CD8-positive, alpha-beta memory T cell (primary cell): ENCODE measurements around the gene RGS17. TPM values are rescaled to one million over a fixed set of nuclear protein-coding genes. Genes with fewer than 3 reads are reported as not detected.

Source experiments
- CTCF ChIA-PET: fragments of 350-600 bp; sonication (Branson Sonifier 250); formaldehyde crosslinking; loops from one replicate; lab custom pipeline; 2021; ENCODE audit warnings: antibody characterized with exemption; lab: Charles Lee
- POLR2A ChIA-PET: fragments of 350-600 bp; sonication (Branson Sonifier 250); formaldehyde crosslinking; loops from one replicate; lab custom pipeline; 2021; ENCODE audit warnings: antibody characterized with exemption; lab: Charles Lee
- DNase-seq, 5 donors: peaks; one replicate each; pipeline versions ENCODE4 v3.0.0 to v3.0.0-alpha.2; 2020 to 2022; ENCODE audit warnings: mixed read lengths in 1 of 5
- H3K27ac ChIP-seq: one replicate; pipeline ENCODE4 v1.7.0; 2013; ENCODE audit warnings: low read depth, mild to moderate bottlenecking, low read length, moderate library complexity
- H3K27me3 ChIP-seq: 2 replicates; pipeline ENCODE4 v1.7.0; 2013; ENCODE audit warnings: low read length, mild to moderate bottlenecking; ENCODE audit not compliant: insufficient read depth, poor library complexity, severe bottlenecking
- H3K36me3 ChIP-seq: 2 replicates; pipeline ENCODE4 v1.7.0; 2013; ENCODE audit warnings: mild to moderate bottlenecking, low read length, moderate library complexity; ENCODE audit not compliant: insufficient read depth
- H3K4me1 ChIP-seq: 2 replicates; pipeline ENCODE4 v1.7.0; 2013; ENCODE audit warnings: mild to moderate bottlenecking, low read length, moderate library complexity; ENCODE audit not compliant: insufficient read depth
- H3K4me3 ChIP-seq: 2 replicates; pipeline ENCODE4 v1.7.0; 2013; ENCODE audit warnings: mild to moderate bottlenecking, low read length
- H3K9me3 ChIP-seq: 2 replicates; pipeline ENCODE4 v1.7.0; 2013; ENCODE audit warnings: mild to moderate bottlenecking, low read length
- H3K27ac Mint-ChIP-seq, 8 donors: one replicate each; pipeline ENCODE4 v1.8.0; 2020 to 2021; ENCODE audit warnings: mixed read lengths in 8 of 8, mild to moderate bottlenecking in 6 of 8, inconsistent platforms in 3 of 8, moderate library complexity in 3 of 8
- H3K27me3 Mint-ChIP-seq, 2 donors: one replicate each; pipeline ENCODE4 v1.8.0; 2020 to 2021; ENCODE audit warnings: mixed read lengths in 2 of 2, mild to moderate bottlenecking in 1 of 2, moderate library complexity in 1 of 2
- H3K36me3 Mint-ChIP-seq, 3 donors: one replicate each; pipeline ENCODE4 v1.8.0; 2020 to 2021; ENCODE audit warnings: mixed read lengths in 3 of 3, inconsistent platforms in 1 of 3, mild to moderate bottlenecking in 1 of 3
- H3K4me1 Mint-ChIP-seq, 3 donors: one replicate each; pipeline ENCODE4 v1.8.0; 2020 to 2021; ENCODE audit warnings: mixed read lengths in 3 of 3, inconsistent platforms in 1 of 3, mild to moderate bottlenecking in 1 of 3
- H3K4me3 Mint-ChIP-seq, 7 donors: one replicate each; pipeline ENCODE4 v1.8.0; 2020 to 2021; ENCODE audit warnings: mixed read lengths in 7 of 7, mild to moderate bottlenecking in 6 of 7, moderate library complexity in 4 of 7, inconsistent platforms in 2 of 7
- H3K9me3 Mint-ChIP-seq, 5 donors: one replicate each; pipeline ENCODE4 v1.8.0; 2020 to 2022; ENCODE audit warnings: mixed read lengths in 5 of 5, mild to moderate bottlenecking in 3 of 5, moderate library complexity in 2 of 5, inconsistent platforms in 1 of 5
- polyA plus RNA-seq: library from polyadenylated mRNA; unstranded; fragments of 300-500 nt; fragmentation: Illumina TruSeq; gene quantifications from one replicate; pipeline ENCODE4 v1.2.3, GENCODE V29; 2021
- total RNA-seq, 2 experiments: library from RNA; stranded (reverse); gene quantifications; one replicate each; pipeline ENCODE4 v1.2.3, GENCODE V29; 2021

Gene RGS17
- total and polyA plus RNA-seq, 3 experiments from 2014 or later, result 0.02 to 0.49 TPM; not detected in 1

DNA sequence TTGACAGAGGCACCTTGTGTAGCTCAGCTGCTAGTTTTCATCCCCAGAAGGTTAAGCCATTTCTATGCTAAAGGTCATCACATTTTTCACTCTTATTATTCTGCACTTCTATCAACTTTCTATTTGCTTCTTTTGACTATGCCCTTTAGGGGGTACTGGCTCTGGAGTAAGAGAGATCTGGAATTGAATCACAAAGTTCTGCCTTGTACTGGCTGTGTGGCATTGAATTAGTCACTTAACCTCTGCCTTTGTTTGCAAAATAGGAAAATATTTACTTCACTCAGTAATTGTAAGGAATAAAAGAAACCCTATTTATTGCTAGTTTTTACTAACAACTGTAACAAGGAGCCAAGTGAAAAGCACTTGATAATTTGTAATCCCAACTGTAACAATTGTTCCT, 71.8 kb downstream of the RGS17 start:
- no peaks in the 10 kb centered on the region for H3K27me3 ChIP-seq
- H3K4me1 Mint-ChIP-seq, result no peaks in the 10 kb centered on the region
- H3K36me3 Mint-ChIP-seq, result peaks cover 0 to 8% (median 0%) of the 10 kb centered on the region in 3 donors
- H3K27me3 Mint-ChIP-seq, result peaks cover 2 to 53% of the 10 kb centered on the region in 2 donors
- no peak overlapping the region for H3K27ac Mint-ChIP-seq
- H3K27ac ChIP-seq, result no peak overlapping the region
- no peaks in the 10 kb centered on the region for H3K36me3 ChIP-seq
- no peaks in the 10 kb centered on the region for H3K9me3 ChIP-seq
- no peaks in the 10 kb centered on the region for H3K4me1 ChIP-seq
- DNase-seq, result no peak
- H3K4me3 ChIP-seq, result no peak overlapping the region
- peaks cover 0 to 12% (median 4%) of the 10 kb centered on the region in 5 donors for H3K9me3 Mint-ChIP-seq
- CTCF ChIA-PET, result no interaction called here
- POLR2A ChIA-PET, result no interaction called here
- no peak overlapping the region for H3K4me3 Mint-ChIP-seq

DNA sequence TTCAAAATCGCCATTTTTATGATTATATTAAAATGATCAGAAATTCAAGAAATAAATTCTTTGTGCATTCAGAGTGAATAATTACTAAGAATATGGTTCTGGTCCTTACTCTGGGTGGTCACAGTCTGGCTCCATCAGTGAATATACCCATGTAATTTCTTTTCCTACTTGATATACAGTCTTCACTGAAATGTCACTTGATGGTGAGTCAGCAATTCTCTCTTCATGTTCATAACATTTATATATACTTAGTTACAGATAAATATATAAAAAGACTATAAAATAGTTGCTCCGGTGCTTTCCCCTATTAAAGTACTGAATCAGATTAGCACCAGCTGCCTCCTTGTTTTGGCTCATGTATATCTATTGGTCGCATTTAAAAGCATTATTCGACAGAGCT, 72.2 kb downstream of the RGS17 start:
- no peak overlapping the region for H3K27ac Mint-ChIP-seq
- no peaks in the 10 kb centered on the region for H3K27me3 ChIP-seq
- peaks cover 0 to 10% (median 4%) of the 10 kb centered on the region in 5 donors for H3K9me3 Mint-ChIP-seq
- H3K27ac ChIP-seq, result no peak overlapping the region
- no peak for DNase-seq
- ChIA-PET CTCF (no interaction called here), POLR2A (no interaction called here)
- H3K4me1 ChIP-seq, result no peaks in the 10 kb centered on the region
- no peak overlapping the region for H3K4me3 ChIP-seq
- H3K36me3 Mint-ChIP-seq, result peaks cover 0 to 8% (median 0%) of the 10 kb centered on the region in 3 donors
- H3K4me1 Mint-ChIP-seq, result no peaks in the 10 kb centered on the region
- H3K4me3 Mint-ChIP-seq, result no peak overlapping the region
- H3K27me3 Mint-ChIP-seq, result peaks cover 2 to 51% of the 10 kb centered on the region in 2 donors
- H3K9me3 ChIP-seq, result no peaks in the 10 kb centered on the region
- H3K36me3 ChIP-seq, result no peaks in the 10 kb centered on the region

DNA sequence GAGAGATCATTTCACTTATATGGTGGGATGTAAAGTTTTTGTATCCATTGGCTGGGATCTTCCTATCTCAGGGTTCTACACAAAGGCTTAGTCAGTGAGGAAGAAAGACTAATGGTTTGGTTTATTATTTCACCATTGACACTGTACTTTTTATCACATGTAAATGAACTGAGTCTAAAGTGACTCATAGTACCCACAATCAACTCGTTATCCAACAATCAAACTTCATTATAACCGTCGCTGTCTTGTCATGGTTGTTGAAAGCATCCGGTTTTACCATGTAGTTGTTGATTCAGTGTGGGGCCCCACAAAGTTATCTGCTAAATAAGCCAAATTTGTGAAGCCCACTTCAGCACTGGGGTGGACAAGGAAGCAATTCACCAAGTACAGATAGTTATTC, 72.8 kb downstream of the RGS17 start:
- CTCF ChIA-PET, result no interaction called here

DNA sequence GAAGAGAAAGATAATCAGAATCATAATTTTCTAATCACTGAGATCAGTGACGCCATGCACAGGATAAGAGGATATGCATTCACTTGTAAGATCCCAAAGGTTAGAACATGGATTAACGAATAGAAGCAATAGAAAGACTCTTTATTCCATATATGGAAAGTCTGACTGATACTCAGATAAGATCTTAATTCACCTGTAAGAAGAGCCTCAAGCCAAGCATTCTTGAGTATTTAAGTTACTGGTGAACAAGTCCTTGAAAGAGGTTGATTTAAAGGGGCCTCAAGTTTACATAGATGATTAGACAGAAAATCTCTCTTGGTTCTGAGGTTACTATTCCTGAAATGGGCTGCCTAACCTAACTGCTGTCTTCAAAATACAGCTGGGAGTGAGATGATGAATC, 74.8 kb downstream of the RGS17 start:
- H3K9me3 Mint-ChIP-seq, result no peaks in the 10 kb centered on the region
- DNase-seq, result no peak
- Histone ChIP-seq H3K4me1 (no peaks in the 10 kb centered on the region), H3K27me3 (no peaks in the 10 kb centered on the region), H3K9me3 (no peaks in the 10 kb centered on the region), H3K4me3 (no peak overlapping the region), H3K36me3 (no peaks in the 10 kb centered on the region), H3K27ac (no peak overlapping the region)
- ChIA-PET CTCF (no interaction called here), POLR2A (no interaction called here)
- H3K27ac Mint-ChIP-seq, result no peak overlapping the region
- no peak overlapping the region for H3K4me3 Mint-ChIP-seq
- peaks cover 0 to 42% of the 10 kb centered on the region in 2 donors for H3K27me3 Mint-ChIP-seq
- no peaks in the 10 kb centered on the region for H3K4me1 Mint-ChIP-seq
- no peaks in the 10 kb centered on the region for H3K36me3 Mint-ChIP-seq

More for the DNA sequence above, 72.8 kb downstream of the RGS17 start:
- Histone ChIP-seq H3K4me3 (no peak overlapping the region), H3K27me3 (no peaks in the 10 kb centered on the region), H3K27ac (no peak overlapping the region), H3K9me3 (no peaks in the 10 kb centered on the region), H3K36me3 (no peaks in the 10 kb centered on the region), H3K4me1 (no peaks in the 10 kb centered on the region)
- peaks cover 0 to 5% (median under 1%) of the 10 kb centered on the region in 5 donors for H3K9me3 Mint-ChIP-seq
- H3K27ac Mint-ChIP-seq, result no peak overlapping the region
- H3K36me3 Mint-ChIP-seq, result peaks cover 0 to 4% (median 0%) of the 10 kb centered on the region in 3 donors
- no peak for DNase-seq
- H3K4me1 Mint-ChIP-seq, result no peaks in the 10 kb centered on the region
- H3K27me3 Mint-ChIP-seq, result peaks cover 2 to 47% of the 10 kb centered on the region in 2 donors
- H3K4me3 Mint-ChIP-seq, result no peak overlapping the region
- POLR2A ChIA-PET, result no interaction called here

DNA sequence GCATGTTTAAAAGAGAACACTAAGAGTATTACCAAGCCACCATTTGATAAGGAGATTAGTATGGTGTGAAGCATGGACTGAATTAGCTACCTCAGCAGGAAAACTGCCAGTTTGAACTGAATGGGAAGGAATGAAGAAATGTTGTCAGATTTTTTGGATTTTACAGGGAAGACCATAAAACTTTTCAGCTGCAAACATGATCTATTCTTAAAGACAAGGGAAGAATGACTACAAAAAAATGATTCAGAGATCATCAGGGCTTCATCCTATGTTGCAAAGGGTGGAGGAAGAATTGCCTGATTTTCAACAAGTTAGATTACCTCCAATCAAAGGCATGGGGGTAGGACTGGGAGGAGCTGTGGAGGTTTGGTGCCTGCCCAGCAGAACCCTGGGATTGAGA, 79.3 kb downstream of the RGS17 start:
- H3K4me3 ChIP-seq, result no peak overlapping the region
- no peaks in the 10 kb centered on the region for H3K36me3 ChIP-seq
- no peaks in the 10 kb centered on the region for H3K4me1 ChIP-seq
- Mint-ChIP-seq H3K4me3 (no peak overlapping the region), H3K9me3 (no peaks in the 10 kb centered on the region), H3K36me3 (no peaks in the 10 kb centered on the region), H3K27me3 (peaks cover 0 to 25% of the 10 kb centered on the region in 2 donors), H3K4me1 (no peaks in the 10 kb centered on the region), H3K27ac (no peak overlapping the region)
- H3K9me3 ChIP-seq, result no peaks in the 10 kb centered on the region
- H3K27me3 ChIP-seq, result no peaks in the 10 kb centered on the region
- ChIA-PET CTCF (no interaction called here), POLR2A (no interaction called here)
- no peak for DNase-seq
- no peak overlapping the region for H3K27ac ChIP-seq

DNA sequence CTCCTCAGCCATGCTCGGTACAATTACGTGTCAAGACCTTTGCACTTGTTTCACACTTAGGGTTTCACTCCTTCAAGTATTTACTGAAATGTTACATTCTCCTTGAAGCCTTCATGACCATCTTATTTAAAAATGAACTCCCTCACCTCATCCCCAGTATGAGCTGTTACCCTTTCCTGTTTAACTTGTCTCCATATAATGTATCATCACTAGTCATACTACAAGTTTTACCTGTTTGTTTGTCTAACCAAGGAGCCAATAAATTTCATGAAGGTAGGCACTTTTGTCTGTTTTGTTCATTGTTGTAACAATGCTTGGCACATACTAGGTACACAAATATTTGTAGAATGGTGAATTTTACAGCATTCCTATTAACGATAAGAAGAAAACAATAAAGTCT, 82.5 kb downstream of the RGS17 start:
- H3K27ac ChIP-seq, result no peak overlapping the region
- no peak overlapping the region for H3K4me3 ChIP-seq
- H3K27me3 ChIP-seq, result no peaks in the 10 kb centered on the region
- no peaks in the 10 kb centered on the region for H3K9me3 ChIP-seq
- no peak for DNase-seq
- POLR2A ChIA-PET, result no interaction called here
- Mint-ChIP-seq H3K27me3 (peaks cover 0 to 15% of the 10 kb centered on the region in 2 donors), H3K36me3 (no peaks in the 10 kb centered on the region), H3K9me3 (no peaks in the 10 kb centered on the region), H3K27ac (no peak overlapping the region), H3K4me1 (no peaks in the 10 kb centered on the region), H3K4me3 (no peak overlapping the region)
- no peaks in the 10 kb centered on the region for H3K4me1 ChIP-seq
- H3K36me3 ChIP-seq, result no peaks in the 10 kb centered on the region
- CTCF ChIA-PET, result no interaction called here

DNA sequence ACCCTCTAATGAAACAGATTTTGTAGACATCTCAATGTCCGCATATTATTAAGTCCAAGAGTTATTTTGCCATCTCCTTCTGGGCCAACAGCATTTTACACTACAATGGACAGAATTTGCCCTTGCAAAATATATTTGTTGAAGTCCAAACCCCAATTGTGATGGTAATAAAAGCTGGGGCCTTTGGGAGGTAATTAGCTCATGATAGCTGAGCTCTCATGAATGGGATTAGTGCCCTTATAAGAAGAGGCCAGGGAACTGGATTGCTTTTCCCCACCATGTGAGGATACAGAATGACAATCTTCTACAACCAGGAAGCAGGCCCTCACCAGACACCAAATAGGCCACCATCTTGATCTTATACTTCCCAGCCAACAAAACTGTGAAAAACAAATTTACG, 83.7 kb downstream of the RGS17 start:
- CTCF ChIA-PET, result no interaction called here
- Histone ChIP-seq H3K36me3 (no peaks in the 10 kb centered on the region), H3K27me3 (no peaks in the 10 kb centered on the region)

DNA sequence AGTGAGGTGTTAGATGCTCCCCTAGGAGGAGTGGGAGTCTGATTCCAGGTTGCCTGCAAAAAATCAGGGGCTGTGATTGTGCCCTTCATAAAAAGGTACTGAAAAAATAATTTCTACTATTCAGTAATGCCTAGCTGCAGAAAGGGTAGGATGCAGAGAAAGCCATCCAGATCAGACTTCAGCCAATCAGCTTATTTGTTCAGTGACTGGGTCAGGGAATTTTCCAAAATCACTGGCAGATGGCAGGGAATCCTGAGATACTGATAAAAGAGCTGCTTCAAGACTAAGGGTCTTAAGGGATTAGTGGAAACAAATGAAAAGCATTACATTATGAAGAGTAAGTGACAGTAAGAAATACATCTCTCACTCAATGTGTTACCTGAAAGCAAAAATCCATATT, 85.8 kb downstream of the RGS17 start:
- H3K4me1 ChIP-seq, result no peaks in the 10 kb centered on the region
- Mint-ChIP-seq H3K27me3 (peaks cover 0 to 12% of the 10 kb centered on the region in 2 donors), H3K36me3 (no peaks in the 10 kb centered on the region), H3K4me3 (no peak overlapping the region), H3K4me1 (no peaks in the 10 kb centered on the region), H3K9me3 (no peaks in the 10 kb centered on the region), H3K27ac (no peak overlapping the region)
- CTCF ChIA-PET, result no interaction called here
- no peak overlapping the region for H3K4me3 ChIP-seq
- H3K27me3 ChIP-seq, result no peaks in the 10 kb centered on the region
- H3K9me3 ChIP-seq, result no peaks in the 10 kb centered on the region
- POLR2A ChIA-PET, result no interaction called here
- no peaks in the 10 kb centered on the region for H3K36me3 ChIP-seq
- DNase-seq, result no peak
- H3K27ac ChIP-seq, result no peak overlapping the region

More for the DNA sequence above, 83.7 kb downstream of the RGS17 start:
- H3K27ac Mint-ChIP-seq, result no peak overlapping the region
- H3K27me3 Mint-ChIP-seq, result peaks cover 0 to 15% of the 10 kb centered on the region in 2 donors
- Histone ChIP-seq H3K9me3 (no peaks in the 10 kb centered on the region), H3K27ac (no peak overlapping the region), H3K4me1 (no peaks in the 10 kb centered on the region), H3K4me3 (no peak overlapping the region)
- POLR2A ChIA-PET, result no interaction called here
- no peak overlapping the region for H3K4me3 Mint-ChIP-seq
- H3K36me3 Mint-ChIP-seq, result no peaks in the 10 kb centered on the region
- no peak for DNase-seq
- no peaks in the 10 kb centered on the region for H3K9me3 Mint-ChIP-seq
- no peaks in the 10 kb centered on the region for H3K4me1 Mint-ChIP-seq

DNA sequence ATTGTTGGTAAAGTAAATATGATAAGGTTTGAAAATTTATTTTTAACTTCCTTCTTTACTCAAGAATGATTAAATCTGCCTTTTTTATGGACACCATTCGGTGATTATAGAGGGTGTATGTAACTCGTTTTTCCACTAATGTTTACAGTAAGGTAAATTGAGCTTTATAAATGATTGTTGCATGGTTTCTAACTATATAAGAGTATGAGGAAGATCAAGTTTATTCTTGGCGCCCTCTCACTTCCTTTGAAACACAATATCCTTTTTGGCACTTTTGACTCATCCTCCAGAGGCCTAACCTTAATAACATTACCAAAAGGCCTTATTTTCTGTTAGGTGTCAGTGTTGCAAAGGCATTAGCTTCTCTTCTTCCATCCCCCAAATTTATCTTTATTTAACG, 86.8 kb downstream of the RGS17 start:
- CTCF ChIA-PET, result no interaction called here
- Histone ChIP-seq H3K36me3 (no peaks in the 10 kb centered on the region), H3K4me1 (no peaks in the 10 kb centered on the region), H3K4me3 (no peak overlapping the region), H3K27ac (no peak overlapping the region), H3K27me3 (no peaks in the 10 kb centered on the region), H3K9me3 (no peaks in the 10 kb centered on the region)
- DNase-seq, result no peak
- H3K27ac Mint-ChIP-seq, result no peak overlapping the region
- no peaks in the 10 kb centered on the region for H3K9me3 Mint-ChIP-seq
- H3K27me3 Mint-ChIP-seq, result peaks cover 0 to 17% of the 10 kb centered on the region in 2 donors
- H3K4me1 Mint-ChIP-seq, result no peaks in the 10 kb centered on the region
- no peaks in the 10 kb centered on the region for H3K36me3 Mint-ChIP-seq
- H3K4me3 Mint-ChIP-seq, result no peak overlapping the region
- POLR2A ChIA-PET, result no interaction called here
